HEK293 (cell line): ENCODE measurements around the gene PLIN4.

ENCODE experiments used
- ATF2 ChIP-seq: fragments of 450-650 bp; formaldehyde crosslinking; IDR thresholded peaks from 2 replicates; pipeline ENCODE4 v1.5.1; 2016; ENCODE audit warnings: missing biosample characterization, missing genetic modification characterization, low read depth
- GFI1B ChIP-seq: fragments of 450-650 bp; formaldehyde crosslinking; IDR thresholded peaks from 2 replicates; pipeline ENCODE4 v1.5.1; 2016; ENCODE audit warnings: missing biosample characterization, missing genetic modification characterization
- TRIM28 ChIP-seq: IDR thresholded peaks from 2 replicates; pipeline ENCODE4 v1.6.1; 2011; ENCODE audit warnings: low read length, control low read depth, borderline replicate concordance
- ZBTB6 ChIP-seq: fragments of 450-650 bp; formaldehyde crosslinking; IDR thresholded peaks from 2 replicates; pipeline ENCODE4 v1.5.1; 2017; ENCODE audit warnings: missing biosample characterization, missing genetic modification characterization
- ZNF121 ChIP-seq: fragments of 450-650 bp; formaldehyde crosslinking; IDR thresholded peaks from 2 replicates; pipeline ENCODE4 v1.5.1; 2016; ENCODE audit warnings: missing biosample characterization, missing genetic modification characterization
- ZNF138 ChIP-seq: fragments of 450-650 bp; formaldehyde crosslinking; IDR thresholded peaks from 2 replicates; pipeline ENCODE4 v1.5.1; 2016; ENCODE audit warnings: missing biosample characterization, missing genetic modification characterization, borderline replicate concordance
- ZNF354C ChIP-seq: fragments of 450-650 bp; formaldehyde crosslinking; IDR thresholded peaks from 2 replicates; pipeline ENCODE4 v1.5.1; 2016; ENCODE audit warnings: missing biosample characterization, missing genetic modification characterization, low read depth, borderline replicate concordance
- ZNF530 ChIP-seq: fragments of 450-650 bp; formaldehyde crosslinking; IDR thresholded peaks from 2 replicates; pipeline ENCODE4 v1.5.1; 2016; ENCODE audit warnings: low read depth, missing biosample characterization, missing genetic modification characterization
- ZNF580 ChIP-seq: fragments of 450-650 bp; formaldehyde crosslinking; IDR thresholded peaks from 2 replicates; pipeline ENCODE4 v1.5.1; 2016; ENCODE audit warnings: missing biosample characterization, missing genetic modification characterization

- TF ChIP-seq ATF2: no peak
- no peak for TF ChIP-seq TRIM28
- no peak for TF ChIP-seq ZNF530 (tag by site-specific recombination)
- no peak for TF ChIP-seq ZNF354C (tag by site-specific recombination)
- no peak for TF ChIP-seq ZBTB6
- TF ChIP-seq ZNF580: no peak
- TF ChIP-seq ZNF138 (tag by site-specific recombination): no peak
- no peak for TF ChIP-seq ZNF121
- no peak for TF ChIP-seq GFI1B
Observed at GRCh38 chr19:4496304-4496703, 22.0 kb downstream of the PLIN4 start.
